ENCODE results near the gene CORT.

DNA sequence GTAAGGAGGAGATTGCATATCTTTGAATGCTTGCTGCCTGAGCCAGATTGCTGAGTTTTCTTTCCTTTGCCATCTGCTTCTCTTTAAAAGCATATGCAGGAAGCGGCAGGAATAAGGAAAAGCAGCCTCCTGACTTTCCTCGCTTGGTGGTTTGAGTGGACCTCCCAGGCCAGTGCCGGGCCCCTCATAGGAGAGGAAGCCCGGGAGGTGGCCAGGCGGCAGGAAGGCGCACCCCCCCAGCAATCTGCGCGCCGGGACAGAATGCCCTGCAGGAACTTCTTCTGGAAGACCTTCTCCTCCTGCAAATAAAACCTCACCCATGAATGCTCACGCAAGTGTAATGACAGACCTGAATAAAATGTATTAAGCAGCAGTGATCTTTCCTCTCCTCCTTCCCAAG lies 1.5 kb downstream of the CORT start:
- TF ChIP-seq POLR2A (IDR thresholded peaks at IDR 0.05; ENCODE audit: low read length) (no peak), GATA1 (IDR thresholded peaks at IDR 0.05; ENCODE audit: low read depth, low read length) (no peak)

Measured in erythroblast (primary cell).